NB4 (cell line): Measurements from ENCODE around the gene TGFB3.

Experiments used
- CTCF ChIP-seq: IDR thresholded peaks from one replicate; pipeline ENCODE4 v1.5.1; 2012; ENCODE audit warnings: low read depth, low read length
- POLR2A ChIP-seq: IDR thresholded peaks from 2 replicates; pipeline ENCODE4 v1.6.1; 2011; ENCODE audit warnings: mild to moderate bottlenecking; ENCODE audit not compliant: insufficient read length; ENCODE audit errors: extremely low read depth

DNA sequence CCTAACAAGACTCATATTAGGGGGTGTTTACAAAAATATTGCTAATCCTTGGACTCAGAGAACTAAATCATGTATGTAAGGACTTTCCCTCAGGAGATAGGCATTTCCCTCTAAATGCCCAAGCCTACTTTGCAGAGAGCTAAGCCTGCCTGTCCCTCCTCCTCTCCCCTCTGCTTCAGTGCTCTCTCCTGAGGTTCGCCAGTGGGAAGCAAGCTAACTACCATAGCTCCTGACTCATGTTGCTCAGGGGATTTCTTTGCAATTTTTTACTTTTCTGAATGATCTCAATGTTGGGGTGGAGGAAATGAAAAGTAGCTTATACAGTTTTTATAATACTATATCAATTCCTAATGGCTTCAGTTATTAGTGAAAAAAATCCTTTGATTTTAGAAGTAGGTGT is 33.4 kb upstream of the TGFB3 start:
- TF ChIP-seq CTCF (no peak), POLR2A (no peak)
